Measurements from ENCODE around the gene FGG.
A peak's percentile ranks its signal among the peaks of the same experiment; 100 is the strongest.

Gene FGG

GRCh38 chr4:154618708-154619315 lies 6.4 kb upstream of the FGG start:
- TF ChIP-seq CTCF (IDR thresholded peaks at IDR 0.05) = peak; percentile 69; the same call in 1 of the 2 replicates

GRCh38 chr4:154617820-154618317 lies 5.4 kb upstream of the FGG start:
- no peak for TF ChIP-seq CTCF (IDR thresholded peaks at IDR 0.05)

- TF ChIP-seq CTCF (IDR thresholded peaks at IDR 0.05) = no peak
Measured at GRCh38 chr4:154616731-154617130, 4.3 kb upstream of the FGG start.

- no peak for TF ChIP-seq CTCF (IDR thresholded peaks at IDR 0.05)
Measured at GRCh38 chr4:154616287-154616686, 3.8 kb upstream of the FGG start.

GRCh38 chr4:154615211-154615610 lies 2.8 kb upstream of the FGG start:
- TF ChIP-seq CTCF (IDR thresholded peaks at IDR 0.05) = no peak

GRCh38 chr4:154614306-154614705 lies 1.9 kb upstream of the FGG start:
- TF ChIP-seq CTCF (IDR thresholded peaks at IDR 0.05) = no peak

- no peak for TF ChIP-seq CTCF (IDR thresholded peaks at IDR 0.05)
Measured at GRCh38 chr4:154611833-154612232, 623 bp downstream of the FGG start.

- TF ChIP-seq CTCF (IDR thresholded peaks at IDR 0.05) = no peak
Measured at GRCh38 chr4:154610582-154610981, 1.9 kb downstream of the FGG start.

Measured in LNCAP (cell line).